HepG2 (cell line): ENCODE data around the gene DMBT1. TPM values are rescaled to one million over a fixed set of nuclear protein-coding genes. Genes with fewer than 3 reads are reported as not detected.

Experiments
- ATAC-seq: fragments of 200-7000 bp; cut with Tn5 transposase; 3 replicates; pipeline ENCODE4 v1.9.1; 2020; ENCODE audit warnings: mild to moderate bottlenecking, moderate library complexity
- BruUV-seq: library from RNA; stranded (reverse); fragments of 400-500 nt; replicated peaks from 2 replicates; lab custom pipeline; 2021; lab: Mats Ljungman, UMichigan
- CTCF ChIA-PET: fragments of 300-600 bp; formaldehyde crosslinking; extraction: SDS; loops from one replicate; lab custom pipeline; 2021; ENCODE audit warnings: low total read pairs, inconsistent platforms, low intra/inter-chr PET ratio; lab: Yijun Ruan, JAX
- POLR2A ChIA-PET: fragments of 350-600 bp; sonication (Branson Sonifier 250); formaldehyde crosslinking; loops from one replicate; lab custom pipeline; 2020; ENCODE audit warnings: antibody characterized with exemption, inconsistent platforms; lab: Yijun Ruan, JAX
- DNase-seq: peaks from one replicate; pipeline ENCODE4 v3.0.0-alpha.2; 2015; ENCODE audit warnings: low spot score
- FAIRE-seq: peaks from 3 replicates; lab custom pipeline; 2011; peaks lifted over from hg19 to GRCh38; lab: Jason Lieb, UNC
- H2AFZ ChIP-seq: one replicate; pipeline ENCODE4 v1.6.1; 2011; ENCODE audit warnings: low read length, inconsistent platforms
- H3K27ac ChIP-seq: fragments of 300-600 bp; 3 replicates; pipeline ENCODE4 v1.8.0; 2011; ENCODE audit warnings: mixed run types, mild to moderate bottlenecking, mixed read lengths, low read length, inconsistent platforms; ENCODE audit not compliant: insufficient read depth; ENCODE audit errors: extremely low read length
- H3K27me3 ChIP-seq, 2 experiments: fragments of 200-600 bp in 1 of 2; 2 replicates in 1 of 2; 3 replicates in 1 of 2; pipeline versions ENCODE4 v1.6.0 to v1.8.0; 2011; ENCODE audit warnings: low read length in 2 of 2, mild to moderate bottlenecking in 2 of 2, moderate library complexity in 2 of 2, inconsistent platforms in 1 of 2; ENCODE audit not compliant: insufficient read depth in 2 of 2, control insufficient read depth in 1 of 2
- H3K36me3 ChIP-seq, 2 experiments: fragments of 200-600 bp in 1 of 2; replicated peaks in 1 of 2; 2 replicates in 1 of 2; 3 replicates in 1 of 2; pipeline versions ENCODE4 v1.5.1 to v1.8.0; 2011; ENCODE audit warnings: low read length in 2 of 2, inconsistent platforms in 1 of 2; ENCODE audit not compliant: insufficient read depth in 2 of 2, control insufficient read depth in 1 of 2
- H3K4me1 ChIP-seq: 2 replicates; pipeline ENCODE4 v1.5.1; 2012; ENCODE audit warnings: low read length, inconsistent platforms; ENCODE audit not compliant: insufficient read depth
- H3K4me2 ChIP-seq: 2 replicates; pipeline ENCODE4 v1.6.0; 2011; ENCODE audit warnings: low read depth, low read length, inconsistent platforms
- H3K4me3 ChIP-seq, 3 experiments: fragments of 200-600 bp in 1 of 3; sonication (generic), shearing (Covaris generic) in 1 of 3; replicated peaks in 1 of 3; 2 replicates each; pipeline ENCODE4 v1.5.1; 2011 to 2016; ENCODE audit warnings: low read length in 3 of 3, inconsistent platforms in 2 of 3, low read depth in 2 of 3, mild to moderate bottlenecking in 2 of 3, control low read depth in 1 of 3, mixed read lengths in 1 of 3; ENCODE audit not compliant: insufficient read depth in 1 of 3
- H3K79me2 ChIP-seq: one replicate; pipeline ENCODE4 v1.6.1; 2011; ENCODE audit warnings: low read length, inconsistent platforms; ENCODE audit not compliant: insufficient read depth
- H3K9ac ChIP-seq: 2 replicates; pipeline ENCODE4 v1.6.0; 2011; ENCODE audit warnings: mild to moderate bottlenecking, low read depth, low read length, inconsistent platforms; ENCODE audit not compliant: insufficient read depth
- H3K9me3 ChIP-seq: 2 replicates; pipeline ENCODE4 v1.5.1; 2012; ENCODE audit warnings: mild to moderate bottlenecking, low read length
- H4K20me1 ChIP-seq: 2 replicates; pipeline ENCODE4 v1.6.0; 2011; ENCODE audit warnings: inconsistent platforms, mild to moderate bottlenecking, low read length, moderate library complexity; ENCODE audit not compliant: insufficient read depth
- GABPA ChIP-seq, 2 experiments: IDR thresholded peaks; 2 replicates each; pipeline ENCODE4 v1.6.1; 2011 to 2016; ENCODE audit warnings: low read depth in 2 of 2, low read length in 1 of 2, missing biosample characterization in 1 of 2, missing genetic modification characterization in 1 of 2
- MYNN ChIP-seq: sonication (generic); formaldehyde crosslinking; IDR thresholded peaks from 2 replicates; pipeline ENCODE4 v1.4.0; 2020; ENCODE audit warnings: mild to moderate bottlenecking, low read depth, missing genetic modification reagents
- NCOA1 ChIP-seq: sonication (generic); formaldehyde crosslinking; IDR thresholded peaks from 2 replicates; pipeline ENCODE4 v1.9.0; 2021; ENCODE audit warnings: missing genetic modification reagents
- RAD21 ChIP-seq: fragments of 450-650 bp; formaldehyde crosslinking; IDR thresholded peaks from 2 replicates; pipeline ENCODE4 v1.5.0; 2020; ENCODE audit warnings: mild to moderate bottlenecking
- TBX2 ChIP-seq: sonication (generic); formaldehyde crosslinking; IDR thresholded peaks from 2 replicates; pipeline ENCODE4 v1.5.0; 2020; ENCODE audit warnings: missing genetic modification reagents, mild to moderate bottlenecking, borderline replicate concordance
- ZC3H13 ChIP-seq: sonication (generic); formaldehyde crosslinking; IDR thresholded peaks from 2 replicates; pipeline ENCODE4 v1.8.1; 2023; ENCODE audit warnings: mild to moderate bottlenecking, missing genetic modification reagents, moderate library complexity
- ZNF33A ChIP-seq: sonication (generic); formaldehyde crosslinking; IDR thresholded peaks from 2 replicates; pipeline ENCODE4 v1.5.1; 2020; ENCODE audit warnings: missing genetic modification reagents, mild to moderate bottlenecking, moderate library complexity, borderline replicate concordance
- ZNF354B ChIP-seq: sonication (generic); formaldehyde crosslinking; IDR thresholded peaks from 2 replicates; pipeline ENCODE4 v1.8.0; 2022; ENCODE audit warnings: mild to moderate bottlenecking, missing genetic modification reagents
- ZNF501 ChIP-seq: sonication (generic); formaldehyde crosslinking; IDR thresholded peaks from 2 replicates; pipeline ENCODE4 v1.5.1; 2020; ENCODE audit warnings: mild to moderate bottlenecking, moderate library complexity, missing genetic modification reagents
- WGBS: methylation state at CpG from one replicate; pipeline ENCODE4 v1.1.6; 2017; ENCODE audit warnings: low lambda C conversion rate; 5-methylcytosine and 5-hydroxymethylcytosine counted together
- in situ Hi-C: cut with HindIII; loops from 2 replicates; pipeline ENCODE4 v1.10.0; 2017; ENCODE audit warnings: low pct_unique_long_range_greater_than_20kb; ENCODE audit not compliant: extremely low pct_ligation_motif_present
- intact Hi-C: fragments of 100-400 bp; cut with micrococcal nuclease; formaldehyde crosslinking; loops from one replicate; pipeline ENCODE4 v1.10.0; 2022; ENCODE audit not compliant: unreplicated experiment
- polyA plus RNA-seq, 8 experiments: library from polyadenylated mRNA; depleted of rRNA in 3 of 8; stranded (reverse) in 7 of 8; unstranded in 1 of 8; fragments of >200 nt; fragmentation: Illumina TruSeq in 4 of 8; extraction: Trizol in 4 of 8; gene quantifications; 2 replicates each; pipeline versions ENCODE4 v1.2.1 to v1.2.3, GENCODE V29; 2011 to 2016; ENCODE audit warnings: low read depth in 4 of 8, missing spikeins in 1 of 8, mixed read lengths in 1 of 8; ENCODE audit not compliant: insufficient read depth in 1 of 8
- total RNA-seq, 5 experiments: library from RNA; depleted of rRNA; stranded (reverse); fragments of >200 nt; fragmentation: Illumina TruSeq; extraction: Trizol; gene quantifications; 2 replicates each; pipeline ENCODE4 v1.2.3, GENCODE V29; 2016; ENCODE audit warnings: low read depth in 1 of 5
- TF ChIP-seq, protein P1 (sequence below): sonication (generic); formaldehyde crosslinking; IDR thresholded peaks from 2 replicates; pipeline ENCODE4 v1.5.0; 2020; ENCODE audit warnings: mild to moderate bottlenecking, missing genetic modification reagents
- TF ChIP-seq, protein P2 (sequence below): sonication (generic); formaldehyde crosslinking; conservative IDR thresholded peaks from 2 replicates; pipeline ENCODE4 v1.4.0; 2020; ENCODE audit warnings: missing genetic modification reagents
- TF ChIP-seq, protein P3 (sequence below): sonication (generic); formaldehyde crosslinking; IDR thresholded peaks from 2 replicates; pipeline ENCODE4 v1.5.1; 2020; ENCODE audit warnings: mild to moderate bottlenecking, missing genetic modification reagents, borderline replicate concordance
- TF ChIP-seq, protein P4 (sequence below): IDR thresholded peaks from 2 replicates; pipeline ENCODE4 v1.6.1; 2016; ENCODE audit warnings: missing biosample characterization, missing genetic modification reagents, low read depth
- TF ChIP-seq, protein P5 (sequence below): sonication (generic); formaldehyde crosslinking; IDR thresholded peaks from 2 replicates; pipeline ENCODE4 v1.4.0; 2020; ENCODE audit warnings: missing genetic modification reagents
- TF ChIP-seq, protein P6 (sequence below): sonication (generic); formaldehyde crosslinking; IDR thresholded peaks from 2 replicates; pipeline ENCODE4 v1.4.0; 2020; ENCODE audit warnings: missing genetic modification reagents

DMBT1 gene
- total and polyA plus RNA-seq, 2 of the 13 experiments (the other 11 are each of a cell fraction or from before 2014, with no cell fraction given): not detected

DNA sequence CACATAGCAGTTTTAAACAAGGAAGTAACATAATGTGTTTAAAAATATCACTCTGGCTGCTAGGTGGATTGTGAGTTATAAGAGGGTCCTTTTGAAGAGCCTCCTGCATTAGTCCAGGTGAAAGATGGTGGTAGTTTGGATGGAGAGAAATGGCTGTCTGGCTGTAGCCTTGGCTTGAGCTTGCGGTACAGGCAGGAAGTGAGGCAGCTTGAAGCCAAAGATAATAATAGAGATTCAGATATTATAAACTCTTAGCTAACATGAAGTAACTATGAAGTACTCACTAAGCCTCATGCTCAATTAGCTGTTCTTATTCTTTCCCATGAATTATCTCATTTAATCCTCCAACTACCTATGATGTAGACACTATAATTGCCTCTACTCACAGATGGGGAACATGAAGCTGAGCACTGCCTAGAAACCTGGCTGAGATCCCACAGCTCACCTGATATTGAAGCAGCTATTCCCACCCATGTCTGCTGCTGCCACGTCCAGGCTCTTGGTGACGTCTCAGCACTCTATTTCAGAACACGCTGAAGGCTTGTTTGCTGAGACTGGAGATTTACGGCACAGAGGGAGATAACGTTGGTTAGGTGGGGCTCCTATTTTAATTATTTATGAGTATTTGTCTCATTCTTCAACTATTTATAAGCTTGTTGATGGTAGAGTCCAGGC, 128.7 kb downstream of the DMBT1 start:
- 29% methylated on average over 5 of the region's 6 CpGs for WGBS
- H3K27me3 ChIP-seq: peaks cover 0 to 18% of the 10 kb centered on the region in 2 experiments; a peak in 1 of 5 replicates
- no peak overlapping the region for H2AFZ ChIP-seq
- ChIA-PET CTCF (no interaction called here), POLR2A (no interaction called here)
- BruUV-seq: no TSS peak
- ATAC-seq (no peak), DNase-seq (no peak), FAIRE-seq (no peak)
- no peaks in the 10 kb centered on the region for H3K9me3 ChIP-seq
- no peaks in the 10 kb centered on the region for H3K4me1 ChIP-seq
- intact Hi-C loops (no loop called here), in situ Hi-C loops (no loop called here)
- H3K36me3 ChIP-seq: no peaks in the 10 kb centered on the region
- no peaks in the 10 kb centered on the region for H4K20me1 ChIP-seq
- no peak overlapping the region for H3K4me2 ChIP-seq
- no peak overlapping the region for H3K9ac ChIP-seq
- H3K27ac ChIP-seq: no peak overlapping the region
- no peaks in the 10 kb centered on the region for H3K79me2 ChIP-seq
- no peak overlapping the region for H3K4me3 ChIP-seq
- TF ChIP-seq GABPA (IDR thresholded peaks at IDR 0.05; ENCODE audit: low read depth, low read length) (no peak), GABPA (CRISPR knock-in tag; IDR thresholded peaks at IDR 0.05; ENCODE audit: low read depth) (no peak), ZNF501 (CRISPR knock-in tag) (no peak), ZNF354B (no peak), MYNN (CRISPR knock-in tag) (no peak), TBX2 (CRISPR knock-in tag) (no peak), NCOA1 (CRISPR knock-in tag) (no peak), ZNF33A (CRISPR knock-in tag) (no peak), ZC3H13 (CRISPR knock-in tag) (no peak), RAD21 (CRISPR knock-in tag) (no peak)
- TF ChIP-seq, protein P1, sequence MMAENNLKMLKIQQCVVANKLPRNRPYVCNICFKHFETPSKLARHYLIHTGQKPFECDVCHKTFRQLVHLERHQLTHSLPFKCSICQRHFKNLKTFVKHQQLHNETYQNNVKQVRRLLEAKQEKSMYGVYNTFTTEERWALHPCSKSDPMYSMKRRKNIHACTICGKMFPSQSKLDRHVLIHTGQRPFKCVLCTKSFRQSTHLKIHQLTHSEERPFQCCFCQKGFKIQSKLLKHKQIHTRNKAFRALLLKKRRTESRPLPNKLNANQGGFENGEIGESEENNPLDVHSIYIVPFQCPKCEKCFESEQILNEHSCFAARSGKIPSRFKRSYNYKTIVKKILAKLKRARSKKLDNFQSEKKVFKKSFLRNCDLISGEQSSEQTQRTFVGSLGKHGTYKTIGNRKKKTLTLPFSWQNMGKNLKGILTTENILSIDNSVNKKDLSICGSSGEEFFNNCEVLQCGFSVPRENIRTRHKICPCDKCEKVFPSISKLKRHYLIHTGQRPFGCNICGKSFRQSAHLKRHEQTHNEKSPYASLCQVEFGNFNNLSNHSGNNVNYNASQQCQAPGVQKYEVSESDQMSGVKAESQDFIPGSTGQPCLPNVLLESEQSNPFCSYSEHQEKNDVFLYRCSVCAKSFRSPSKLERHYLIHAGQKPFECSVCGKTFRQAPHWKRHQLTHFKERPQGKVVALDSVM: no peak
- TF ChIP-seq, protein P2, sequence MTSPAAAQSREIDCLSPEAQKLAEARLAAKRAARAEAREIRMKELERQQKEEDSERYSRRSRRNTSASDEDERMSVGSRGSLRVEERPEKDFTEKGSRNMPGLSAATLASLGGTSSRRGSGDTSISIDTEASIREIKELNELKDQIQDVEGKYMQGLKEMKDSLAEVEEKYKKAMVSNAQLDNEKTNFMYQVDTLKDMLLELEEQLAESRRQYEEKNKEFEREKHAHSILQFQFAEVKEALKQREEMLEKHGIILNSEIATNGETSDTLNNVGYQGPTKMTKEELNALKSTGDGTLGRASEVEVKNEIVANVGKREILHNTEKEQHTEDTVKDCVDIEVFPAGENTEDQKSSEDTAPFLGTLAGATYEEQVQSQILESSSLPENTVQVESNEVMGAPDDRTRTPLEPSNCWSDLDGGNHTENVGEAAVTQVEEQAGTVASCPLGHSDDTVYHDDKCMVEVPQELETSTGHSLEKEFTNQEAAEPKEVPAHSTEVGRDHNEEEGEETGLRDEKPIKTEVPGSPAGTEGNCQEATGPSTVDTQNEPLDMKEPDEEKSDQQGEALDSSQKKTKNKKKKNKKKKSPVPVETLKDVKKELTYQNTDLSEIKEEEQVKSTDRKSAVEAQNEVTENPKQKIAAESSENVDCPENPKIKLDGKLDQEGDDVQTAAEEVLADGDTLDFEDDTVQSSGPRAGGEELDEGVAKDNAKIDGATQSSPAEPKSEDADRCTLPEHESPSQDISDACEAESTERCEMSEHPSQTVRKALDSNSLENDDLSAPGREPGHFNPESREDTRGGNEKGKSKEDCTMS (CRISPR knock-in tag): no peak
- TF ChIP-seq, protein P3, sequence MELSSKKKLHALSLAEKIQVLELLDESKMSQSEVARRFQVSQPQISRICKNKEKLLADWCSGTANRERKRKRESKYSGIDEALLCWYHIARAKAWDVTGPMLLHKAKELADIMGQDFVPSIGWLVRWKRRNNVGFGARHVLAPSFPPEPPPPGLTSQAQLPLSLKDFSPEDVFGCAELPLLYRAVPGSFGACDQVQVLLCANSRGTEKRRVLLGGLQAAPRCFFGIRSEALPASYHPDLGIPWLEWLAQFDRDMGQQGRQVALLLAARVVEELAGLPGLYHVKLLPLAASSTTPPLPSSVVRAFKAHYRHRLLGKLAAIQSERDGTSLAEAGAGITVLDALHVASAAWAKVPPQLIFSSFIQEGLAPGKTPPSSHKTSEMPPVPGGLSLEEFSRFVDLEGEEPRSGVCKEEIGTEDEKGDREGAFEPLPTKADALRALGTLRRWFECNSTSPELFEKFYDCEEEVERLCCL (CRISPR knock-in tag): no peak
- TF ChIP-seq, protein P4, sequence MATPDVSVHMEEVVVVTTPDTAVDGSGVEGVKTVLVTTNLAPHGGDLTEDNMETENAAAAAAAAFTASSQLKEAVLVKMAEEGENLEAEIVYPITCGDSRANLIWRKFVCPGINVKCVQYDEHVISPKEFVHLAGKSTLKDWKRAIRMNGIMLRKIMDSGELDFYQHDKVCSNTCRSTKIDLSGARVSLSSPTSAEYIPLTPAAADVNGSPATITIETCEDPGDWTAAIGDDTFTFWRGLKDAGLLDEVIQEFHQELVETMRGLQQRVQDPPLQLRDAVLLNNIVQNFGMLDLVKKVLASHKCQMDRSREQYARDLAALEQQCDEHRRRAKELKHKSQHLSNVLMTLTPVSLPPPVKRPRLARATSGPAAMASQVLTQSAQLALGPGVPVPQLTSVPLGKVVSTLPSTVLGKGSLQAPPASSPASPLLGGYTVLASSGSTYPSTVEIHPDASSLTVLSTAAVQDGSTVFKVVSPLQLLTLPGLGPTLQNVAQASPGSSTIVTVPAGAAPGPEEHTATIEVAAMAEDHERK (CRISPR knock-in tag): no peak
- TF ChIP-seq, protein P5, sequence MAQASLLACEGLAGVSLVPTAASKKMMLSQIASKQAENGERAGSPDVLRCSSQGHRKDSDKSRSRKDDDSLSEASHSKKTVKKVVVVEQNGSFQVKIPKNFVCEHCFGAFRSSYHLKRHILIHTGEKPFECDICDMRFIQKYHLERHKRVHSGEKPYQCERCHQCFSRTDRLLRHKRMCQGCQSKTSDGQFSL (CRISPR knock-in tag): no peak
- TF ChIP-seq, protein P6, sequence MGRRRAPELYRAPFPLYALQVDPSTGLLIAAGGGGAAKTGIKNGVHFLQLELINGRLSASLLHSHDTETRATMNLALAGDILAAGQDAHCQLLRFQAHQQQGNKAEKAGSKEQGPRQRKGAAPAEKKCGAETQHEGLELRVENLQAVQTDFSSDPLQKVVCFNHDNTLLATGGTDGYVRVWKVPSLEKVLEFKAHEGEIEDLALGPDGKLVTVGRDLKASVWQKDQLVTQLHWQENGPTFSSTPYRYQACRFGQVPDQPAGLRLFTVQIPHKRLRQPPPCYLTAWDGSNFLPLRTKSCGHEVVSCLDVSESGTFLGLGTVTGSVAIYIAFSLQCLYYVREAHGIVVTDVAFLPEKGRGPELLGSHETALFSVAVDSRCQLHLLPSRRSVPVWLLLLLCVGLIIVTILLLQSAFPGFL (CRISPR knock-in tag): no peak
